HCT116 (cell line): Measurements from ENCODE around the gene IL31. TPM values are rescaled to one million over a fixed set of nuclear protein-coding genes. Genes with fewer than 3 reads are reported as not detected.
"Not testable (repeated sequence)": the region's sequence is repeated elsewhere in the genome, so short reads cannot be mapped to it uniquely, and the experiment has no call there.

Source experiments
- ATAC-seq: fragments of 200-7000 bp; cut with Tn5 transposase; 2 replicates; pipeline ENCODE4 v1.9.1; 2020; ENCODE audit warnings: mild to moderate bottlenecking, moderate library complexity
- BruUV-seq: library from RNA; stranded (reverse); fragments of 400-500 nt; replicated peaks from 2 replicates; lab custom pipeline; 2021; lab: Mats Ljungman, UMichigan
- CTCF ChIA-PET: fragments of 300-600 bp; sonication (Branson Sonifier 250); formaldehyde crosslinking; loops from one replicate; lab custom pipeline; 2021; ENCODE audit warnings: antibody characterized with exemption; lab: Charles Lee
- POLR2A ChIA-PET: fragments of 300-600, 350-600 bp; sonication (Branson Sonifier 250); formaldehyde crosslinking; loops from one replicate; lab custom pipeline; 2021; ENCODE audit warnings: antibody characterized with exemption; lab: Charles Lee
- RAD21 ChIA-PET, 2 experiments: fragments of 300-600 bp; sonication (Branson Sonifier 250); formaldehyde crosslinking; loops; one replicate each; lab custom pipeline; 2023; ENCODE audit warnings: low total read pairs in 2 of 2; ENCODE audit not compliant: uncharacterized antibody in 2 of 2, unreplicated experiment in 2 of 2, low non-redundant PET in 1 of 2; lab: Charles Lee
- DNase-seq: peaks from one replicate; pipeline ENCODE4 v3.0.0-alpha.2; 2010; ENCODE audit warnings: low read depth, low spot score
- H2AFZ ChIP-seq: fragments of 200-600 bp; shearing (Covaris generic), sonication (generic); 2 replicates; pipeline ENCODE4 v1.6.1; 2017; ENCODE audit warnings: low read depth, mixed run types, mixed read lengths, antibody characterized with exemption, low read length; ENCODE audit not compliant: poor library complexity, severe bottlenecking
- H3K27ac ChIP-seq: 2 replicates; pipeline ENCODE4 v1.5.1; 2012; ENCODE audit warnings: low read depth, low read length
- H3K27me3 ChIP-seq: fragments of 200-600 bp; sonication (generic); 2 replicates; pipeline ENCODE4 v1.6.1; 2016; ENCODE audit warnings: mixed run types, low read length, mixed read lengths; ENCODE audit not compliant: insufficient read depth
- H3K36me3 ChIP-seq, 2 experiments: fragments of 200-500 bp in 1 of 2; fragments of 200-600 bp in 1 of 2; sonication (Bioruptor generic) in 1 of 2; sonication (generic) in 1 of 2; 2 replicates each; pipeline versions ENCODE4 v1.5.1 to v1.6.1; 2014 to 2016; ENCODE audit warnings: low read length in 2 of 2, inconsistent platforms in 1 of 2, mixed read lengths in 1 of 2, mixed run types in 1 of 2; ENCODE audit not compliant: insufficient read depth in 2 of 2, control insufficient read depth in 1 of 2
- H3K4me1 ChIP-seq, 2 experiments: fragments of 200-600 bp in 1 of 2; sonication (generic) in 1 of 2; 2 replicates each; pipeline versions ENCODE4 v1.5.1 to v1.6.1; 2012 to 2017; ENCODE audit warnings: low read length in 2 of 2, inconsistent platforms in 1 of 2, mild to moderate bottlenecking in 1 of 2, mixed read lengths in 1 of 2, mixed run types in 1 of 2, moderate library complexity in 1 of 2; ENCODE audit not compliant: insufficient read depth in 2 of 2, control insufficient read depth in 1 of 2
- H3K4me2 ChIP-seq: fragments of 200-600 bp; sonication (generic); 2 replicates; pipeline ENCODE4 v1.6.1; 2017; ENCODE audit warnings: mixed run types, low read length, mixed read lengths
- H3K4me3 ChIP-seq, 2 experiments: fragments of 200-600 bp in 1 of 2; sonication (generic) in 1 of 2; replicated peaks in 1 of 2; 2 replicates each; pipeline ENCODE4 v1.5.1; 2011 to 2016; ENCODE audit warnings: low read length in 2 of 2, control low read depth in 1 of 2, low read depth in 1 of 2, mild to moderate bottlenecking in 1 of 2, mixed read lengths in 1 of 2, mixed run types in 1 of 2
- H3K79me2 ChIP-seq: fragments of 200-600 bp; sonication (generic); 2 replicates; pipeline ENCODE4 v1.6.1; 2017; ENCODE audit warnings: mild to moderate bottlenecking, mixed run types, low read length, moderate library complexity, mixed read lengths; ENCODE audit not compliant: insufficient read depth
- H3K9ac ChIP-seq: fragments of 200-600 bp; sonication (generic); 2 replicates; pipeline ENCODE4 v1.6.1; 2016; ENCODE audit warnings: low read length, mixed read lengths
- H3K9me2 ChIP-seq: fragments of 200-600 bp; sonication (generic), shearing (Covaris generic); 2 replicates; pipeline ENCODE4 v1.6.1; 2017; ENCODE audit warnings: mixed run types, mild to moderate bottlenecking, moderate library complexity; ENCODE audit not compliant: insufficient read depth
- H3K9me3 ChIP-seq, 2 experiments: fragments of 200-500 bp in 1 of 2; fragments of 200-600 bp in 1 of 2; sonication (Bioruptor generic) in 1 of 2; sonication (generic) in 1 of 2; 2 replicates each; pipeline ENCODE4 v1.6.1; 2014 to 2017; ENCODE audit warnings: low read length in 2 of 2, mixed read lengths in 2 of 2, inconsistent platforms in 1 of 2, low read depth in 1 of 2, mild to moderate bottlenecking in 1 of 2, mixed run types in 1 of 2, moderate library complexity in 1 of 2; ENCODE audit not compliant: control insufficient read depth in 1 of 2, insufficient read depth in 1 of 2
- H4K20me1 ChIP-seq: fragments of 200-600 bp; sonication (generic), shearing (Covaris generic); 2 replicates; pipeline ENCODE4 v1.6.1; 2017; ENCODE audit warnings: mixed run types, mild to moderate bottlenecking, moderate library complexity; ENCODE audit not compliant: insufficient read depth
- CEBPB ChIP-seq: IDR thresholded peaks from 2 replicates; pipeline ENCODE4 v1.6.1; 2012; ENCODE audit warnings: low read depth
- JUND ChIP-seq: IDR thresholded peaks from 2 replicates; pipeline ENCODE4 v1.6.1; 2012
- REST ChIP-seq: IDR thresholded peaks from 2 replicates; pipeline ENCODE4 v1.6.1; 2012; ENCODE audit warnings: low read depth
- TCF7L2 ChIP-seq: IDR thresholded peaks from 2 replicates; pipeline ENCODE4 v1.7.0; 2011; ENCODE audit warnings: borderline replicate concordance, inconsistent platforms; ENCODE audit not compliant: insufficient read depth, insufficient read length; ENCODE audit errors: extremely low read depth
- intact Hi-C: fragments of 100-400 bp; cut with micrococcal nuclease; formaldehyde crosslinking; loops from 2 replicates; pipeline ENCODE4 v1.10.0; 2022
- total RNA-seq: library from RNA; stranded (reverse); gene quantifications from one replicate; pipeline ENCODE4 v1.2.1, GENCODE V29; 2021; ENCODE audit not compliant: unreplicated experiment

IL31 gene
- total RNA-seq, 1 experiment from 2014 or later = not detected

DNA sequence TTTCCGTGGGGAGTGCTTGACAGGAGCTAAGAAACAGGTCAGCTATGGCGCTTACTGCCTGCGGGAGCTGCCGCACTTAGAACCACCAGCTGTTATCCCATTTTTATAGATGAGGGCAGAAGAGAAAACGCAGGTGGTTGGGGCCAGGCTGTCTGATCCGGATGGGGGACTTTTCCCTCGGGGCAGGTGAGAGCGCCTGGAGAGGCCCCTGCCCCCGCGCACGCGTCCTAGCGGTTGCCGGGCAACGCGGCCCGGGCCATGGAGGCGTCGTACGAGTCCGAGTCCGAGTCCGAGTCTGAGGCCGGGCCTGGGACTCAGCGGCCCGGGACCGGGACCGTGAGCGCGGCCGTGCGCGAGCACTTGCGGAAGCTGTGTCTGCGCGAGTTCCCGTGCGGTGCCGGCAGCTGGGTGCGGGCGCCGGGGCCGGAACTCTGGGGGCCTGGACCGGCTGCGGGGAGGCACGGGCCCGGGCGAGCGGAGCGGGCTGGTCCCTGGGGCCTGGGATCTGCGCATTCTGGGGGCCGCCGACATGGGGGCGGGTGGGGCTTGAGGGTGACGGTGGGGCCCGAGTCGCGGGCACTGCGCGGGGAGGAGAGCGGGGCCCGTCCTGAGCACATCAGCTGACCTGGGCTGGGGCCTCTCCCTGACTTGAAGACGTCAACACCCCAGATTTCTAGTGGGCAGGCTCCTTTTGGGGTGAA lies 9.0 kb upstream of the IL31 start, which contains the start of gene LRRC43 (continued):
- TF ChIP-seq TCF7L2 (no peak), REST (no peak), JUND (no peak), CEBPB (no peak)

- H3K9me2 ChIP-seq, H3K27me3 ChIP-seq, H4K20me1 ChIP-seq, H3K9ac ChIP-seq, H3K4me2 ChIP-seq, H2AFZ ChIP-seq, CTCF ChIA-PET, H3K4me3 ChIP-seq, BruUV-seq, H3K9me3 ChIP-seq, H3K36me3 ChIP-seq, RAD21 ChIA-PET, POLR2A ChIA-PET, H3K27ac ChIP-seq, H3K4me1 ChIP-seq, DNase-seq, ATAC-seq, intact Hi-C loops, H3K79me2 ChIP-seq: not testable (repeated sequence)
These were observed 2.5 kb upstream of the IL31 start for GRCh38 chr12:122176473-122176872.
